ENCODE measurements around the gene BAIAP2L1.

DNA sequence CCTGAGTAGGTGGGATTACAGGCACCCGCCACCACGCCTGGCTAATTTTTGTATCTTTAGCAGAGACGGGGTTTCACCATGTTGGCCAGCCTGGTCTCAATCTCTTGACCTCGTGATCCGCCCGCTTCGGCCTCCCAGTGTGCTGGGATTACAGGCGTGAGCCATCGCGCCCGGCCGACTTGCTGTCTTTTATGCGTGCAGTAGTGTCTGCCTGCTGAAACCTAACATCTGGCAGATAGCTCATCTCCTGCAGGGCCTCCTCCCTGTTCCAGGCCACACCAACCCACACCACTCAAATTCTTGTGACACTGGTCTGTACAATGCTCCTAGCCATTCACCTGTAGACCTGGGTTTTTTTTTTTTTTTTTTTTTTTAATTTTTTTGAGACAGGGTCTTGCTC, 41.5 kb downstream of the BAIAP2L1 start:
- TF ChIP-seq YY1 (tag by site-specific recombination; IDR thresholded peaks at IDR 0.05), result no peak
- TF ChIP-seq, protein P1, sequence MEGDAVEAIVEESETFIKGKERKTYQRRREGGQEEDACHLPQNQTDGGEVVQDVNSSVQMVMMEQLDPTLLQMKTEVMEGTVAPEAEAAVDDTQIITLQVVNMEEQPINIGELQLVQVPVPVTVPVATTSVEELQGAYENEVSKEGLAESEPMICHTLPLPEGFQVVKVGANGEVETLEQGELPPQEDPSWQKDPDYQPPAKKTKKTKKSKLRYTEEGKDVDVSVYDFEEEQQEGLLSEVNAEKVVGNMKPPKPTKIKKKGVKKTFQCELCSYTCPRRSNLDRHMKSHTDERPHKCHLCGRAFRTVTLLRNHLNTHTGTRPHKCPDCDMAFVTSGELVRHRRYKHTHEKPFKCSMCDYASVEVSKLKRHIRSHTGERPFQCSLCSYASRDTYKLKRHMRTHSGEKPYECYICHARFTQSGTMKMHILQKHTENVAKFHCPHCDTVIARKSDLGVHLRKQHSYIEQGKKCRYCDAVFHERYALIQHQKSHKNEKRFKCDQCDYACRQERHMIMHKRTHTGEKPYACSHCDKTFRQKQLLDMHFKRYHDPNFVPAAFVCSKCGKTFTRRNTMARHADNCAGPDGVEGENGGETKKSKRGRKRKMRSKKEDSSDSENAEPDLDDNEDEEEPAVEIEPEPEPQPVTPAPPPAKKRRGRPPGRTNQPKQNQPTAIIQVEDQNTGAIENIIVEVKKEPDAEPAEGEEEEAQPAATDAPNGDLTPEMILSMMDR (tag by site-specific recombination; IDR thresholded peaks at IDR 0.05), result no peak
- no peak for TF ChIP-seq ZNF501 (tag by site-specific recombination; IDR thresholded peaks at IDR 0.05)
- TF ChIP-seq, protein P2, sequence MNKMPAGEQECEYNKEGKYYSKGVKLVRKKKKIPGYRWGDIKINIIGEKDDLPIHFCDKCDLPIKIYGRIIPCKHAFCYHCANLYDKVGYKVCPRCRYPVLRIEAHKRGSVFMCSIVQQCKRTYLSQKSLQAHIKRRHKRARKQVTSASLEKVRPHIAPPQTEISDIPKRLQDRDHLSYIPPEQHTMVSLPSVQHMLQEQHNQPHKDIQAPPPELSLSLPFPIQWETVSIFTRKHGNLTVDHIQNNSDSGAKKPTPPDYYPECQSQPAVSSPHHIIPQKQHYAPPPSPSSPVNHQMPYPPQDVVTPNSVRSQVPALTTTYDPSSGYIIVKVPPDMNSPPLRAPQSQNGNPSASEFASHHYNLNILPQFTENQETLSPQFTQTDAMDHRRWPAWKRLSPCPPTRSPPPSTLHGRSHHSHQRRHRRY (tag by site-specific recombination; IDR thresholded peaks at IDR 0.05), result no peak
- TF ChIP-seq KLF7 (tag by site-specific recombination; IDR thresholded peaks at IDR 0.05; ENCODE audit: borderline replicate concordance), result no peak
- no peak for TF ChIP-seq MEIS1 (CRISPR knock-in tag; IDR thresholded peaks at IDR 0.05; ENCODE audit: borderline replicate concordance)
- TF ChIP-seq, protein P3, sequence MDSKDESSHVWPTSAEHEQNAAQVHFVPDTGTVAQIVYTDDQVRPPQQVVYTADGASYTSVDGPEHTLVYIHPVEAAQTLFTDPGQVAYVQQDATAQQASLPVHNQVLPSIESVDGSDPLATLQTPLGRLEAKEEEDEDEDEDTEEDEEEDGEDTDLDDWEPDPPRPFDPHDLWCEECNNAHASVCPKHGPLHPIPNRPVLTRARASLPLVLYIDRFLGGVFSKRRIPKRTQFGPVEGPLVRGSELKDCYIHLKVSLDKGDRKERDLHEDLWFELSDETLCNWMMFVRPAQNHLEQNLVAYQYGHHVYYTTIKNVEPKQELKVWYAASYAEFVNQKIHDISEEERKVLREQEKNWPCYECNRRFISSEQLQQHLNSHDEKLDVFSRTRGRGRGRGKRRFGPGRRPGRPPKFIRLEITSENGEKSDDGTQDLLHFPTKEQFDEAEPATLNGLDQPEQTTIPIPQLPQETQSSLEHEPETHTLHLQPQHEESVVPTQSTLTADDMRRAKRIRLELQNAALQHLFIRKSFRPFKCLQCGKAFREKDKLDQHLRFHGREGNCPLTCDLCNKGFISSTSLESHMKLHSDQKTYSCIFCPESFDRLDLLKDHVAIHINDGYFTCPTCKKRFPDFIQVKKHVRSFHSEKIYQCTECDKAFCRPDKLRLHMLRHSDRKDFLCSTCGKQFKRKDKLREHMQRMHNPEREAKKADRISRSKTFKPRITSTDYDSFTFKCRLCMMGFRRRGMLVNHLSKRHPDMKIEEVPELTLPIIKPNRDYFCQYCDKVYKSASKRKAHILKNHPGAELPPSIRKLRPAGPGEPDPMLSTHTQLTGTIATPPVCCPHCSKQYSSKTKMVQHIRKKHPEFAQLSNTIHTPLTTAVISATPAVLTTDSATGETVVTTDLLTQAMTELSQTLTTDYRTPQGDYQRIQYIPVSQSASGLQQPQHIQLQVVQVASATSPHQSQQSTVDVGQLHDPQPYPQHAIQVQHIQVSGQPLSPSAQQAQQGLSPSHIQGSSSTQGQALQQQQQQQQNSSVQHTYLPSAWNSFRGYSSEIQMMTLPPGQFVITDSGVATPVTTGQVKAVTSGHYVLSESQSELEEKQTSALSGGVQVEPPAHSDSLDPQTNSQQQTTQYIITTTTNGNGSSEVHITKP (tag by site-specific recombination; IDR thresholded peaks at IDR 0.05), result no peak
- TF ChIP-seq ZBTB7A (tag by site-specific recombination; IDR thresholded peaks at IDR 0.05; ENCODE audit: low read depth), result no peak
